Calu3 (cell line): ENCODE data around the gene FOXO3. TPM values are rescaled to one million over a fixed set of nuclear protein-coding genes. Genes with fewer than 3 reads are reported as not detected.

Experiments
- BruUV-seq: library from RNA; stranded (reverse); fragments of 400-500 nt; replicated peaks from 2 replicates; lab custom pipeline; 2021; lab: Mats Ljungman, UMichigan
- CTCF ChIA-PET: fragments of 300-600 bp; sonication (Branson Sonifier 250); formaldehyde crosslinking; loops from one replicate; lab custom pipeline; 2022; ENCODE audit warnings: antibody characterized with exemption; lab: Charles Lee
- DNase-seq: peaks from one replicate; pipeline ENCODE4 v3.0.0; 2022
- H3K27ac Mint-ChIP-seq: one replicate; pipeline ENCODE4 v1.8.0; 2022; ENCODE audit warnings: mixed read lengths; ENCODE audit not compliant: unreplicated experiment
- H3K27me3 Mint-ChIP-seq: one replicate; pipeline ENCODE4 v1.8.0; 2022; ENCODE audit warnings: mixed read lengths; ENCODE audit not compliant: unreplicated experiment
- H3K36me3 Mint-ChIP-seq: one replicate; pipeline ENCODE4 v1.8.0; 2022; ENCODE audit warnings: mild to moderate bottlenecking, moderate library complexity, mixed read lengths; ENCODE audit not compliant: insufficient read depth, unreplicated experiment
- H3K4me1 Mint-ChIP-seq: one replicate; pipeline ENCODE4 v1.8.0; 2022; ENCODE audit warnings: mild to moderate bottlenecking, low read depth, mixed read lengths; ENCODE audit not compliant: unreplicated experiment
- H3K4me3 Mint-ChIP-seq: one replicate; pipeline ENCODE4 v1.8.0; 2022; ENCODE audit warnings: mild to moderate bottlenecking, low read depth, moderate library complexity, mixed read lengths; ENCODE audit not compliant: unreplicated experiment
- H3K9me3 Mint-ChIP-seq: one replicate; pipeline ENCODE4 v1.8.0; 2022; ENCODE audit warnings: low read depth, mixed read lengths; ENCODE audit not compliant: unreplicated experiment
- intact Hi-C: fragments of 100-400 bp; cut with micrococcal nuclease; formaldehyde crosslinking; loops from one replicate; pipeline ENCODE4 v1.10.0; 2022; ENCODE audit not compliant: unreplicated experiment
- total RNA-seq: library from RNA; stranded (reverse); gene quantifications from 2 replicates; pipeline ENCODE4 v1.2.3, GENCODE V29; 2022
- TF ChIP-seq, protein P1 (sequence below): fragments of 200-600 bp; IDR thresholded peaks from one replicate; pipeline ENCODE4 v1.8.0; 2022; ENCODE audit warnings: antibody characterized with exemption; ENCODE audit not compliant: unreplicated experiment

The FOXO3 gene
- total RNA-seq, 1 experiment from 2014 or later, result 45.5 TPM

DNA sequence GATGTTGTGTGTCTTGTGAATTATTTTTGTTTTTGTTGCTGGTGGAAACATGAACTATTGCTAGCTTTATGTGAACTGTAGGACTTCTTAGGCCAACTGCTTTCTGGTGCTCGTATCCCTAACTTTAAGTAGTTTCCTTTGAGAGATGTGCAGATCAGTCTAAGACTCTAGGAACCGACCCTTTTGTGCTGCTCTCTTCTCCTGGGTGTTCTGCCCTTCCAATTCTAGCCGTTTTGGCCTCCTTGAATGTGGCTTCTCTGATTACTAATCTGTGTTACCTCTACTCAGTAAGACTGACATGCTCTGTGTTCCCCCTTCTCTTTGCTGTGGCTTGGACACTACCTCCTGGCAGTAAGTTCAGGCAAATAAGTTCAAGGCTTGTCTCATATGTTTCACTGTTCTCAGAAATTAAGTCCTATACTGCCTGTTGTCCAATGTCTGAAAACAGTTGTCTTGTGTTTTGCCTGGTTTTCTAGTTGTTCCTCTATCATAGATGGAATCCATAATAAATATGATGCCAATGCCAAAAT is 58.0 kb downstream of the FOXO3 start:
- H3K9me3 Mint-ChIP-seq, result peaks cover under 1% of the 10 kb centered on the region
- CTCF ChIA-PET, result no interaction called here
- no TSS peak for BruUV-seq

DNA sequence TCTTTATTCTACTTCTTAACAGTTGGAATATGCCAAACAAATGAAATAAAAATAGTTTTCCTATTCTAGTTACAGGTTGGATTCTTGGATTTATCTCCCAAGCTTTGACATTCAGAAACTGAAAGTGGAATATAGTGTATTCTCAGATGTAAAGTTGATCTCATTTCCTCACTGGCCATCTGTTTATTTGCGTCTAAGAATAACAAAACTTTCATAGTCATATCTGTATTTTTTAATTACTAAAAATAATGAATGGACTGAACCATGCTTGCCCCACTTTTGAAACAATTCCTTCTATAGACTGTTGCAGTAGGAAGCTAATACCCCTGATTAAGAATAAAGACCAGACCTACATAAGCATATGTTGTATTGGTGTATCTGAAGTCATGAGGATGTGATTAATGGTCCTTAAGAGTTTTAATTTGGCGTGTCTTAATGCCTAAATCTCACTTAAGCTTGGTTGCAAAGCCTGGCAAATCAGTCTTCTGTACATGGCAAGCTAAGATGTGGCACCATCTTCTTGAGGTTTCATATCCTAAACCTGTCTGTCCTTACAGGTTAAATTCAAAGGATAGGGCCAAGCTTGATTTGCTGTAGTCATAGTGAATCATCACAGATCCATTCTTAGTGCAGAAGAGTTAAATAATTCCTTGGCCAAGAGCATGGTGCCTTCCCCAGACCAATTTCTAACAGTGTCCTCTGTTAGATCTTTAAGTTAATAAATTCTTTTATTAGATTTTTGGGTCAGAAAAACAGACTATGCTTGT is 58.9 kb downstream of the FOXO3 start:
- Mint-ChIP-seq H3K4me3 (no peak overlapping the region), H3K27me3 (no peaks in the 10 kb centered on the region), H3K36me3 (peaks cover 7% of the 10 kb centered on the region), H3K9me3 (no peaks in the 10 kb centered on the region), H3K4me1 (peaks cover 45% of the 10 kb centered on the region), H3K27ac (no peak overlapping the region)
- no TSS peak for BruUV-seq
- TF ChIP-seq, protein P1, sequence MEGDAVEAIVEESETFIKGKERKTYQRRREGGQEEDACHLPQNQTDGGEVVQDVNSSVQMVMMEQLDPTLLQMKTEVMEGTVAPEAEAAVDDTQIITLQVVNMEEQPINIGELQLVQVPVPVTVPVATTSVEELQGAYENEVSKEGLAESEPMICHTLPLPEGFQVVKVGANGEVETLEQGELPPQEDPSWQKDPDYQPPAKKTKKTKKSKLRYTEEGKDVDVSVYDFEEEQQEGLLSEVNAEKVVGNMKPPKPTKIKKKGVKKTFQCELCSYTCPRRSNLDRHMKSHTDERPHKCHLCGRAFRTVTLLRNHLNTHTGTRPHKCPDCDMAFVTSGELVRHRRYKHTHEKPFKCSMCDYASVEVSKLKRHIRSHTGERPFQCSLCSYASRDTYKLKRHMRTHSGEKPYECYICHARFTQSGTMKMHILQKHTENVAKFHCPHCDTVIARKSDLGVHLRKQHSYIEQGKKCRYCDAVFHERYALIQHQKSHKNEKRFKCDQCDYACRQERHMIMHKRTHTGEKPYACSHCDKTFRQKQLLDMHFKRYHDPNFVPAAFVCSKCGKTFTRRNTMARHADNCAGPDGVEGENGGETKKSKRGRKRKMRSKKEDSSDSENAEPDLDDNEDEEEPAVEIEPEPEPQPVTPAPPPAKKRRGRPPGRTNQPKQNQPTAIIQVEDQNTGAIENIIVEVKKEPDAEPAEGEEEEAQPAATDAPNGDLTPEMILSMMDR, result no peak
- intact Hi-C loops, result no loop called here
- no peak for DNase-seq
- CTCF ChIA-PET, result no interaction called here

More for the DNA sequence above, 58.0 kb downstream of the FOXO3 start:
- no peak for DNase-seq
- H3K36me3 Mint-ChIP-seq, result peaks cover 9% of the 10 kb centered on the region
- no peak overlapping the region for H3K27ac Mint-ChIP-seq
- no peaks in the 10 kb centered on the region for H3K27me3 Mint-ChIP-seq
- TF ChIP-seq, protein P1, result no peak
- H3K4me3 Mint-ChIP-seq, result no peak overlapping the region
- peaks cover 48% of the 10 kb centered on the region for H3K4me1 Mint-ChIP-seq
- intact Hi-C loops, result no loop called here

DNA sequence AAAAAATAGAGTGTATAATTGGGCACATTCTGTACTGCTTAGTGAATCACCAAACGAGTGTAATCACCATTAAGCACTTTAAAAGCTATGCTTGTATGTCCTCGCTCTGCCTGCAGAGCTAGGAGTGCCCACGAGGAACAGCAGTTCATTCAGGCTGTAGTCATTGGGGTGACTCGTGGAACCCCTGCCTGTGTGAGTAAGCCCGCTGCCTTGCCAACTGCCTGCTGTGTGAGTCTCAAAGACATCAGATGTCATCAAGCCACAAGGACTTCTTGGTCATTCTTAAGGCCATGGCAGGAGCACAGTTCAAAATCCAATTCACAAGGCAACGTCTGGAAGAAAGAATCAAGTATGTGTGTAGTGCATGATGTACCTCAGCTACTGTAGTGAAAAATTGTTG is 60.4 kb downstream of the FOXO3 start:
- no peak overlapping the region for H3K27ac Mint-ChIP-seq
- no peaks in the 10 kb centered on the region for H3K9me3 Mint-ChIP-seq
- DNase-seq, result no peak
- peaks cover 7% of the 10 kb centered on the region for H3K36me3 Mint-ChIP-seq
- no peak overlapping the region for H3K4me3 Mint-ChIP-seq
- BruUV-seq, result no TSS peak
- CTCF ChIA-PET, result interaction anchor here (0.6 kb wide), 1 partner anchor 115 kb away, joined by 5 read pairs; no protein-coding TSS in a partner anchor
- no peaks in the 10 kb centered on the region for H3K27me3 Mint-ChIP-seq
- intact Hi-C loops, result no loop called here
- TF ChIP-seq, protein P1, result no peak
- peaks cover 31% of the 10 kb centered on the region for H3K4me1 Mint-ChIP-seq

DNA sequence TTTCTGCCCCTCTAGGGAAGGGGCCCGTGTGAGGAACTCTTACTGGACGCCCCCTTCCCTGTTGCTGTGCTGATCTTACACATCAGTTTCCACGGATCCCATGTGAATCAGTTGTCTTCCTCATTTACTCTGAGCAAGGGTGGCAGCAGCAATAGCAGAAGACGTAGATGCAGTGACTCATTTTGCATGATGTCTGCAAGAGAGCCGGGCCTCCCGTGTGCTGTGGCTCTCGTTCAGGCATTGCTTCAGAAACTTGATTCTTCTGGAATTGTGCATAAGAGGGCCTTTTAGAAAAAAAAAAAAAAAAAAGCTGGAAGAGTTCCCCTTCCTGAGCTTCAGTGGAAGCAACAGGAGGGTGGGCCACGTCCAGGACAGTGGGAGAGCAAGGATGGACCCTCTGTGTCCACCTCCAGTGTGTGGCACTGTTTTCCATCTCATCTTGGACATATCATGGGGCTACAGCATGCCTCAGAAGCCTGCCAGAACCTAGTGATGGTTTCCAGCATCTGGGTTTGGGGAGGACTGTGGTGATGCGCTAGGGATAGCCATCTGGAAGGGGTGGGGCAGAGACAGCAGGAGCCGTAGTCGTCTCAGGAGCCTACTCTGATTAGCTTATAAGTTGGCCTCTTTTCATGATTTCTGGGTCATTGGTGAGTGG is 62.1 kb downstream of the FOXO3 start:
- TF ChIP-seq, protein P1, result no peak
- Mint-ChIP-seq H3K4me3 (no peak overlapping the region), H3K4me1 (peaks cover 42% of the 10 kb centered on the region), H3K27me3 (no peaks in the 10 kb centered on the region), H3K27ac (no peak overlapping the region), H3K9me3 (no peaks in the 10 kb centered on the region), H3K36me3 (peaks cover 7% of the 10 kb centered on the region)
- no peak for DNase-seq
- intact Hi-C loops, result no loop called here
- CTCF ChIA-PET, result interaction anchor here (0.6 kb wide), 1 partner anchor 7 kb away, joined by 3 read pairs; no protein-coding TSS in a partner anchor
- no TSS peak for BruUV-seq
